MM.1S (cell line): ENCODE measurements around the gene THADA.

Experiments used
- DNase-seq: peaks from one replicate; pipeline ENCODE4 v3.0.0-alpha.2; 2015
- H2AFZ ChIP-seq: fragments of 300-600 bp; sonication (generic); 2 replicates; pipeline ENCODE4 v1.6.0; 2016; ENCODE audit warnings: antibody characterized with exemption, low read length
- H3F3A ChIP-seq: fragments of 300-600 bp; sonication (generic); 2 replicates; pipeline ENCODE4 v1.6.1; 2016; ENCODE audit warnings: mild to moderate bottlenecking, antibody characterized with exemption, low read length, moderate library complexity, mixed read lengths; ENCODE audit not compliant: insufficient read depth
- H3K27ac ChIP-seq: fragments of 300-600 bp; sonication (generic); 2 replicates; pipeline ENCODE4 v1.5.1; 2016; ENCODE audit warnings: mild to moderate bottlenecking, low read length
- H3K27me3 ChIP-seq: fragments of 300-600 bp; sonication (generic); replicated peaks from 2 replicates; pipeline ENCODE4 v1.6.0; 2016; ENCODE audit warnings: low read length; ENCODE audit not compliant: insufficient read depth
- H3K36me3 ChIP-seq: fragments of 300-600 bp; sonication (generic); replicated peaks from 2 replicates; pipeline ENCODE4 v1.6.1; 2016; ENCODE audit warnings: mild to moderate bottlenecking, low read length, mixed read lengths; ENCODE audit not compliant: insufficient read depth
- H3K4me1 ChIP-seq: fragments of 300-600 bp; sonication (generic); 2 replicates; pipeline ENCODE4 v1.6.1; 2016; ENCODE audit warnings: low read length, mixed read lengths
- H3K4me2 ChIP-seq: fragments of 300-600 bp; sonication (generic); 2 replicates; pipeline ENCODE4 v1.6.0; 2016; ENCODE audit warnings: low read depth, low read length
- H3K4me3 ChIP-seq: fragments of 300-600 bp; sonication (generic); 2 replicates; pipeline ENCODE4 v1.5.1; 2016; ENCODE audit warnings: low read length, mixed read lengths
- H3K79me2 ChIP-seq: fragments of 300-600 bp; sonication (generic); 2 replicates; pipeline ENCODE4 v1.6.1; 2016; ENCODE audit warnings: mixed run types, low read length, mixed read lengths
- H3K9ac ChIP-seq: fragments of 300-600 bp; sonication (generic); 2 replicates; pipeline ENCODE4 v1.6.1; 2016; ENCODE audit warnings: low read length, mixed read lengths
- H3K9me2 ChIP-seq: fragments of 300-600 bp; sonication (generic); replicated peaks from 2 replicates; pipeline ENCODE4 v1.6.1; 2016; ENCODE audit warnings: mild to moderate bottlenecking, low read length, mixed read lengths; ENCODE audit not compliant: insufficient read depth
- H3K9me3 ChIP-seq: fragments of 300-600 bp; sonication (generic); replicated peaks from 2 replicates; pipeline ENCODE4 v1.6.1; 2016; ENCODE audit warnings: mild to moderate bottlenecking, low read length, mixed read lengths; ENCODE audit not compliant: insufficient read depth
- H4K20me1 ChIP-seq: fragments of 300-600 bp; sonication (generic); 2 replicates; pipeline ENCODE4 v1.6.1; 2016; ENCODE audit warnings: mild to moderate bottlenecking, low read length, moderate library complexity, mixed read lengths; ENCODE audit not compliant: insufficient read depth
- CTCF ChIP-seq: fragments of 300-600 bp; sonication (generic); IDR thresholded peaks from 2 replicates; pipeline ENCODE4 v1.5.1; 2016; ENCODE audit warnings: antibody characterized with exemption, low read length, mixed read lengths
- EZH2 ChIP-seq: fragments of 300-600 bp; sonication (generic); optimal IDR thresholded peaks from 2 replicates; pipeline ENCODE3; 2017; ENCODE audit warnings: low read depth, mild to moderate bottlenecking, antibody characterized with exemption, low read length, mixed read lengths
- EZH2phosphoT487 ChIP-seq: fragments of 300-600 bp; sonication (generic); IDR thresholded peaks from 2 replicates; pipeline ENCODE4 v1.6.1; 2018; ENCODE audit warnings: antibody characterized with exemption, low read length

The THADA gene

GRCh38 chr2:43383533-43383932 is 212.3 kb downstream of the THADA start:
- Histone ChIP-seq H3F3A (peaks cover 10% of the 10 kb centered on the region; the same call in 1 of the 2 replicates), H3K27me3 (no peaks in the 10 kb centered on the region)

GRCh38 chr2:43379494-43379893 is 216.3 kb downstream of the THADA start:
- Histone ChIP-seq H3K79me2 (no peaks in the 10 kb centered on the region), H3K4me2 (no peak overlapping the region), H3K9me2 (no peaks in the 10 kb centered on the region), H3K27me3 (no peaks in the 10 kb centered on the region), H4K20me1 (no peaks in the 10 kb centered on the region), H3F3A (no peaks in the 10 kb centered on the region), H3K27ac (no peak overlapping the region), H3K9me3 (no peaks in the 10 kb centered on the region), H2AFZ (no peak overlapping the region), H3K9ac (no peak overlapping the region), H3K4me3 (no peak overlapping the region), H3K4me1 (no peaks in the 10 kb centered on the region), H3K36me3 (no peaks in the 10 kb centered on the region)
- TF ChIP-seq EZH2 (no peak), EZH2phosphoT487 (no peak), CTCF (no peak)
- DNase-seq, result no peak

More at GRCh38 chr2:43383533-43383932, 212.3 kb downstream of the THADA start:
- no peak overlapping the region for H2AFZ ChIP-seq
- no peak for DNase-seq
- no peak overlapping the region for H3K4me3 ChIP-seq
- H4K20me1 ChIP-seq, result no peaks in the 10 kb centered on the region
- no peak overlapping the region for H3K4me2 ChIP-seq
- no peak for TF ChIP-seq CTCF
- no peak for TF ChIP-seq EZH2phosphoT487
- TF ChIP-seq EZH2, result no peak
- no peaks in the 10 kb centered on the region for H3K9me3 ChIP-seq
- no peaks in the 10 kb centered on the region for H3K79me2 ChIP-seq
- H3K36me3 ChIP-seq, result no peaks in the 10 kb centered on the region
- no peak overlapping the region for H3K9ac ChIP-seq
- no peaks in the 10 kb centered on the region for H3K9me2 ChIP-seq
- no peak overlapping the region for H3K27ac ChIP-seq
- peaks cover 9% of the 10 kb centered on the region for H3K4me1 ChIP-seq

GRCh38 chr2:43377327-43377726 is 218.5 kb downstream of the THADA start:
- Histone ChIP-seq H3K27me3 (no peaks in the 10 kb centered on the region), H2AFZ (no peak overlapping the region), H3F3A (no peaks in the 10 kb centered on the region), H3K79me2 (no peaks in the 10 kb centered on the region), H3K4me1 (no peaks in the 10 kb centered on the region), H3K4me3 (no peak overlapping the region), H3K27ac (no peak overlapping the region), H3K9me2 (no peaks in the 10 kb centered on the region), H3K4me2 (no peak overlapping the region), H3K9me3 (no peaks in the 10 kb centered on the region), H4K20me1 (no peaks in the 10 kb centered on the region), H3K9ac (no peak overlapping the region), H3K36me3 (no peaks in the 10 kb centered on the region)
- no peak for DNase-seq
- TF ChIP-seq EZH2, result no peak
- TF ChIP-seq EZH2phosphoT487, result no peak
- no peak for TF ChIP-seq CTCF
